CD4-positive, alpha-beta T cell (primary cell): ENCODE data around the gene NME3. TPM values are rescaled to one million over a fixed set of nuclear protein-coding genes. Genes with fewer than 3 reads are reported as not detected.

ENCODE experiments used
- ATAC-seq: fragments of 200-7000 bp; cut with Tn5 transposase; one replicate; pipeline ENCODE4 v1.10.0; 2022; ENCODE audit warnings: mild to moderate bottlenecking; ENCODE audit not compliant: poor library complexity
- CTCF ChIA-PET: fragments of 350-600 bp; sonication (Branson Sonifier 250); formaldehyde crosslinking; loops from one replicate; lab custom pipeline; 2021; ENCODE audit warnings: antibody characterized with exemption, inconsistent platforms; lab: Charles Lee
- POLR2A ChIA-PET: fragments of 350-600 bp; sonication (Branson Sonifier 250); formaldehyde crosslinking; loops from one replicate; lab custom pipeline; 2021; ENCODE audit warnings: antibody characterized with exemption, inconsistent platforms; lab: Charles Lee
- DNase-seq, 14 experiments: peaks; one replicate each; pipeline ENCODE4 v3.0.0-alpha.2; 2013 to 2020; ENCODE audit warnings: mixed read lengths in 2 of 14
- H3K27ac ChIP-seq, 2 donors: one replicate each; pipeline versions ENCODE4 v1.5.1 to v1.7.0; 2013; ENCODE audit warnings: low read length in 2 of 2, low read depth in 1 of 2, mild to moderate bottlenecking in 1 of 2
- H3K27me3 ChIP-seq, 2 experiments: 1 replicate in 1 of 2; 2 replicates in 1 of 2; pipeline versions ENCODE4 v1.6.1 to v1.7.0; 2013; ENCODE audit warnings: low read length in 2 of 2, control low read depth in 1 of 2, mild to moderate bottlenecking in 1 of 2, moderate library complexity in 1 of 2; ENCODE audit not compliant: insufficient read depth in 2 of 2, control insufficient read depth in 1 of 2
- H3K36me3 ChIP-seq: one replicate; pipeline ENCODE4 v1.6.1; 2013; ENCODE audit warnings: low read length, control low read depth; ENCODE audit not compliant: insufficient read depth
- H3K4me1 ChIP-seq: one replicate; pipeline ENCODE4 v1.6.1; 2013; ENCODE audit warnings: low read length, control low read depth; ENCODE audit not compliant: insufficient read depth
- H3K4me3 ChIP-seq: one replicate; pipeline ENCODE4 v1.5.1; 2013; ENCODE audit warnings: mild to moderate bottlenecking, low read length, moderate library complexity
- H3K9me3 ChIP-seq, 2 experiments: 1 replicate in 1 of 2; 2 replicates in 1 of 2; pipeline versions ENCODE4 v1.6.1 to v1.7.0; 2013; ENCODE audit warnings: low read length in 2 of 2, mild to moderate bottlenecking in 2 of 2, control low read depth in 1 of 2, moderate library complexity in 1 of 2; ENCODE audit not compliant: control insufficient read depth in 1 of 2, insufficient read depth in 1 of 2
- H3K27ac Mint-ChIP-seq: one replicate; pipeline ENCODE4 v1.8.0; 2020; ENCODE audit warnings: mixed read lengths
- H3K27me3 Mint-ChIP-seq: one replicate; pipeline ENCODE4 v1.8.0; 2021; ENCODE audit warnings: mixed read lengths
- H3K36me3 Mint-ChIP-seq: one replicate; pipeline ENCODE4 v1.8.0; 2021; ENCODE audit warnings: low read depth, mixed read lengths
- H3K4me1 Mint-ChIP-seq: one replicate; pipeline ENCODE4 v1.8.0; 2021; ENCODE audit warnings: low read depth, mixed read lengths
- H3K4me3 Mint-ChIP-seq: one replicate; pipeline ENCODE4 v1.8.0; 2020; ENCODE audit warnings: mild to moderate bottlenecking, mixed read lengths
- H3K9me3 Mint-ChIP-seq: one replicate; pipeline ENCODE4 v1.8.0; 2020; ENCODE audit warnings: mixed read lengths
- intact Hi-C, 2 experiments: fragments of 100-400 bp; cut with DNase I in 1 of 2; cut with micrococcal nuclease in 1 of 2; formaldehyde crosslinking; loops; one replicate each; pipeline versions ENCODE4 v1.15.1 to v1.9.0; 2023 to 2025; cut with DNase I, micrococcal nuclease
- microRNA-seq: library from miRNA; unstranded; fragments of <30 nt; microRNA quantifications from one replicate; pipeline ENCODE4 v1.2.0, GENCODE V29; 2021; ENCODE audit warnings: borderline microRNAs expressed, borderline replicate concordance
- total RNA-seq, 174 experiments: library from RNA in 2 of 174; stranded (reverse) in 2 of 174; gene quantifications; one replicate each; pipeline ENCODE4 v1.2.3 and lab custom pipeline; 2021 to 2026
- TF ChIP-seq, protein P1 (sequence below): fragments of 200-600 bp; IDR thresholded peaks from one replicate; pipeline ENCODE4 v1.8.0; 2022; ENCODE audit warnings: antibody characterized with exemption, mild to moderate bottlenecking

Gene NME3
- total RNA-seq, 2 experiments from 2014 or later, result 46.2 to 54.2 TPM

DNA sequence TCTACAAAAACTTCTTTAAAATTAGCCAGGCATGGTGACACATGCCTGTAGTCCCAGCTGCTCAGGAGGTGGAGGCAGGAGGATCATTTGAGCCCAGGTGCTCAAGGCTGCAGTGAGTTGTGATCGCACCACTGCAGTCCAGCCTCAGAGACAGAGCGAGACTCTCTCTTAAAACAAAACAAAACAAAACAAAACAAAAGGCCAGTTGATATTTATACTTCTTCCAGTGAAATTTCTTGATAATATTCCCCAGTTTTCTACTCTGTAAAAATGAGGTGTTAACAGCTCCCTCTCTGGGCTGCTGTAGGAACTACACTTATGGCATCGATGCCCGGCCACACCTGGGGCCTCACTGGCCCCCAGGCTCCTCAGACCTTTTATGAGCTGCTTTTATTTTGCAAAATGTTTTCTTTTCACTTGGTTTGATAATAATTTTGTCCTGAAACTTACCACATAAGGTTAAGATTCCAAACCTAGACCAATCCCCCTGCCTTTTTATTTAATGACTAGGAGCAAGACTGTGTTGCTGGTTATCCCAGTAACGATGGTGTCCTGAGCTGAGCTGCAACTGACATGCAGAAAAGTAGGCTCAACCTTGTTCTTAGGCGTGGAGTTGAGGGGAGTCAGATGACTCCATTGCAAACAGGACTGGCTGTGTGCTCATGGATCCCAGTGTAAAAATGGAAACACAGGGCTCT, 47.7 kb downstream of the NME3 start:
- POLR2A ChIA-PET, result no interaction called here
- TF ChIP-seq, protein P1, sequence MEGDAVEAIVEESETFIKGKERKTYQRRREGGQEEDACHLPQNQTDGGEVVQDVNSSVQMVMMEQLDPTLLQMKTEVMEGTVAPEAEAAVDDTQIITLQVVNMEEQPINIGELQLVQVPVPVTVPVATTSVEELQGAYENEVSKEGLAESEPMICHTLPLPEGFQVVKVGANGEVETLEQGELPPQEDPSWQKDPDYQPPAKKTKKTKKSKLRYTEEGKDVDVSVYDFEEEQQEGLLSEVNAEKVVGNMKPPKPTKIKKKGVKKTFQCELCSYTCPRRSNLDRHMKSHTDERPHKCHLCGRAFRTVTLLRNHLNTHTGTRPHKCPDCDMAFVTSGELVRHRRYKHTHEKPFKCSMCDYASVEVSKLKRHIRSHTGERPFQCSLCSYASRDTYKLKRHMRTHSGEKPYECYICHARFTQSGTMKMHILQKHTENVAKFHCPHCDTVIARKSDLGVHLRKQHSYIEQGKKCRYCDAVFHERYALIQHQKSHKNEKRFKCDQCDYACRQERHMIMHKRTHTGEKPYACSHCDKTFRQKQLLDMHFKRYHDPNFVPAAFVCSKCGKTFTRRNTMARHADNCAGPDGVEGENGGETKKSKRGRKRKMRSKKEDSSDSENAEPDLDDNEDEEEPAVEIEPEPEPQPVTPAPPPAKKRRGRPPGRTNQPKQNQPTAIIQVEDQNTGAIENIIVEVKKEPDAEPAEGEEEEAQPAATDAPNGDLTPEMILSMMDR, result peak; percentile 91
- Histone ChIP-seq H3K27me3 (no peaks in the 10 kb centered on the region), H3K36me3 (peaks cover 40% of the 10 kb centered on the region), H3K9me3 (no peaks in the 10 kb centered on the region), H3K27ac (no peak overlapping the region), H3K4me1 (peaks cover 51% of the 10 kb centered on the region), H3K4me3 (no peak overlapping the region)
- ATAC-seq, result peak; percentile 41
- H3K4me3 Mint-ChIP-seq, result peak overlapping the region; percentile 5
- H3K27ac Mint-ChIP-seq, result peak overlapping the region; percentile 61
- DNase-seq, result peak in 12 of 14 experiments; percentile 14 to 70 (median 39)
- CTCF ChIA-PET, result interaction anchor here (0.9 to 1.2 kb wide), 3 partner anchors 30 to 360 kb away, joined by 3 to 4 read pairs (median 3); partner anchors contain the start of gene JPT2
- H3K9me3 Mint-ChIP-seq, result no peaks in the 10 kb centered on the region
- H3K36me3 Mint-ChIP-seq, result peaks cover 26% of the 10 kb centered on the region
- intact Hi-C loops, result loop anchor here in 1 of 2 experiments (1.0 kb wide), 1 partner anchor 17 kb away; the partner anchor contains the start of gene MAPK8IP3
- H3K27me3 Mint-ChIP-seq, result no peaks in the 10 kb centered on the region
- peaks cover 45% of the 10 kb centered on the region for H3K4me1 Mint-ChIP-seq

- Mint-ChIP-seq H3K36me3 (peaks cover 12% of the 10 kb centered on the region), H3K27ac (no peak overlapping the region), H3K4me1 (peaks cover 35% of the 10 kb centered on the region), H3K9me3 (no peaks in the 10 kb centered on the region), H3K4me3 (no peak overlapping the region), H3K27me3 (no peaks in the 10 kb centered on the region)
- no peaks in the 10 kb centered on the region for H3K27me3 ChIP-seq
- ATAC-seq (no peak), DNase-seq (no peak)
- H3K36me3 ChIP-seq, result peaks cover 19% of the 10 kb centered on the region
- POLR2A ChIA-PET, result interaction anchor here (1.2 kb wide), 2 partner anchors 11 to 61 kb away, joined by 3 to 6 read pairs; partner anchors contain the start of genes NUBP2 and SPSB3
- no peak overlapping the region for H3K27ac ChIP-seq
- H3K9me3 ChIP-seq, result no peaks in the 10 kb centered on the region
- H3K4me3 ChIP-seq, result no peak overlapping the region
- H3K4me1 ChIP-seq, result peaks cover 50% of the 10 kb centered on the region
- TF ChIP-seq, protein P1, result no peak
- intact Hi-C loops, result no loop called here
- CTCF ChIA-PET, result interaction anchor here (0.7 kb wide), 1 partner anchor 269 kb away, joined by 4 read pairs; no protein-coding TSS in a partner anchor
Measured at GRCh38 chr16:1721372-1721771, 50.0 kb downstream of the NME3 start.

Small RNAs within 50 kb of the gene (microRNA-seq; reads per million reads assigned to microRNA genes)
- 0.61 reads per million for gene MIR3177

Other genes with a start within 250 kb of the NME3 start
- gene TMEM204, start 237.9 kb downstream of the NME3 start, total RNA-seq, result 10 to 100 TPM; 20.5 to 22.1 TPM
- gene IFT140, start 159.5 kb downstream of the NME3 start, total RNA-seq, result 1 to 10 TPM; 4.3 to 5.6 TPM
- 10 to 100 TPM; 14.1 to 15.2 TPM for gene CRAMP1, start 159.2 kb downstream of the NME3 start, total RNA-seq
- 1 to 10 TPM; 2.5 to 3.2 TPM for gene JPT2, start 93.3 kb downstream of the NME3 start, total RNA-seq
- gene MAPK8IP3, start 65.3 kb downstream of the NME3 start, total RNA-seq, result 100 to 1,000 TPM; 290 to 297 TPM
- gene EME2, start 1.3 kb upstream of the NME3 start, total RNA-seq, result 10 to 100 TPM; 28.6 to 30.8 TPM
- 10 to 100 TPM; 25.5 to 26.9 TPM for gene MRPS34, start 1.6 kb upstream of the NME3 start, total RNA-seq
- gene SPSB3, start 11.0 kb upstream of the NME3 start, total RNA-seq, result 10 to 100 TPM; 86.3 to 87.6 TPM
- 10 to 100 TPM; 36.4 to 38.1 TPM for gene NUBP2, start 11.4 kb upstream of the NME3 start, total RNA-seq
- gene IGFALS, start 22.2 kb upstream of the NME3 start, total RNA-seq, result under 1 TPM; 0.67 to 0.80 TPM
- 10 to 100 TPM; 20.9 to 22.7 TPM for gene HAGH, start 55.3 kb upstream of the NME3 start, total RNA-seq
- gene FAHD1, start 55.7 kb upstream of the NME3 start, total RNA-seq, result 1 to 10 TPM; 4.1 to 4.5 TPM
- gene MEIOB, start 100.6 kb upstream of the NME3 start, total RNA-seq, result not detected
- gene HS3ST6, start 146.9 kb upstream of the NME3 start, total RNA-seq, result not detected
- gene MSRB1, start 171.7 kb upstream of the NME3 start, total RNA-seq, result 1 to 10 TPM; 2.3 to 2.4 TPM
- gene RPL3L, start 183.1 kb upstream of the NME3 start, total RNA-seq, result not detected
- gene NDUFB10, start 188.0 kb upstream of the NME3 start, total RNA-seq, result 10 to 100 TPM; 40.7 to 41.1 TPM
- 1,000 to 10,000 TPM; 3,604 to 3,755 TPM for gene RPS2, start 193.3 kb upstream of the NME3 start, total RNA-seq
- gene RNF151, start 195.3 kb upstream of the NME3 start, total RNA-seq, result not detected
- 10 to 100 TPM; 12.7 to 15.5 TPM for gene TBL3, start 200.5 kb upstream of the NME3 start, total RNA-seq
- gene NOXO1, start 209.9 kb upstream of the NME3 start, total RNA-seq, result under 1 TPM; 0.56 to 0.99 TPM
- 10 to 100 TPM; 14.5 TPM for gene GFER, start 212.7 kb upstream of the NME3 start, total RNA-seq
- gene SYNGR3, start 218.4 kb upstream of the NME3 start, total RNA-seq, result 1 to 10 TPM; 3.8 to 3.9 TPM
- gene ZNF598, start 238.3 kb upstream of the NME3 start, total RNA-seq, result 10 to 100 TPM; 39.7 to 43.6 TPM
- gene NPW, start 248.2 kb upstream of the NME3 start, total RNA-seq, result under 1 TPM in 1 of 2 experiments, not detected in 1; 0.80 TPM